GM12864 (cell line): Measurements from ENCODE around the gene IKBKG.
"Not testable (repeated sequence)": the region's sequence is repeated elsewhere in the genome, so short reads cannot be mapped to it uniquely, and the experiment has no call there.

Experiments used
- DNase-seq: peaks from one replicate; pipeline ENCODE4 v3.0.0-alpha.2; 2011; ENCODE audit warnings: low read depth
- H3K4me3 ChIP-seq: 2 replicates; pipeline ENCODE4 v1.5.1; 2011; ENCODE audit warnings: mild to moderate bottlenecking, low read depth, low read length, control low read depth
- TF ChIP-seq, protein P1 (sequence below): IDR thresholded peaks from 2 replicates; pipeline ENCODE4 v1.5.1; 2011; ENCODE audit warnings: low read depth, mild to moderate bottlenecking, moderate library complexity, low read length, control low read depth, inconsistent platforms; ENCODE audit errors: missing control alignments

Gene IKBKG

DNA sequence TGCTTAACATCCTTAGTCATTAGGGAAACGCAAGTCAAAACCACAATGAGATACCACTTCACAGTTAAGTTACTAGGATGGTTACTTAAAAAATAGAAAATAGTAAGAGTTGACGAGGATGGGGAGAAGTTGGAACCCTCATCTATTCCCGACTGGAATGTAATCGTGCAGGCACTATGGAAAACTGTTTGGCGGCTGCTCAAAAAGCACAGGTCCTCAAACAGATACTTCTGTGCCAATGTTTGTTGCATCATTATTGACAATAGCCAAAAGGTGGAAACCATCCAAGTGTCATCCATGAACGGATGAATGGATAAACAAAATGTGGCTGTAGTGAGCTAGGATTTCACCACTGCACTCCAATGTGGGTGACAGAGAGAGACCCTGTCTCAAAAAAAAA, 60.0 kb downstream of the IKBKG start:
- H3K4me3 ChIP-seq = no peak overlapping the region
- no peak for DNase-seq
- TF ChIP-seq, protein P1, sequence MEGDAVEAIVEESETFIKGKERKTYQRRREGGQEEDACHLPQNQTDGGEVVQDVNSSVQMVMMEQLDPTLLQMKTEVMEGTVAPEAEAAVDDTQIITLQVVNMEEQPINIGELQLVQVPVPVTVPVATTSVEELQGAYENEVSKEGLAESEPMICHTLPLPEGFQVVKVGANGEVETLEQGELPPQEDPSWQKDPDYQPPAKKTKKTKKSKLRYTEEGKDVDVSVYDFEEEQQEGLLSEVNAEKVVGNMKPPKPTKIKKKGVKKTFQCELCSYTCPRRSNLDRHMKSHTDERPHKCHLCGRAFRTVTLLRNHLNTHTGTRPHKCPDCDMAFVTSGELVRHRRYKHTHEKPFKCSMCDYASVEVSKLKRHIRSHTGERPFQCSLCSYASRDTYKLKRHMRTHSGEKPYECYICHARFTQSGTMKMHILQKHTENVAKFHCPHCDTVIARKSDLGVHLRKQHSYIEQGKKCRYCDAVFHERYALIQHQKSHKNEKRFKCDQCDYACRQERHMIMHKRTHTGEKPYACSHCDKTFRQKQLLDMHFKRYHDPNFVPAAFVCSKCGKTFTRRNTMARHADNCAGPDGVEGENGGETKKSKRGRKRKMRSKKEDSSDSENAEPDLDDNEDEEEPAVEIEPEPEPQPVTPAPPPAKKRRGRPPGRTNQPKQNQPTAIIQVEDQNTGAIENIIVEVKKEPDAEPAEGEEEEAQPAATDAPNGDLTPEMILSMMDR = no peak

DNA sequence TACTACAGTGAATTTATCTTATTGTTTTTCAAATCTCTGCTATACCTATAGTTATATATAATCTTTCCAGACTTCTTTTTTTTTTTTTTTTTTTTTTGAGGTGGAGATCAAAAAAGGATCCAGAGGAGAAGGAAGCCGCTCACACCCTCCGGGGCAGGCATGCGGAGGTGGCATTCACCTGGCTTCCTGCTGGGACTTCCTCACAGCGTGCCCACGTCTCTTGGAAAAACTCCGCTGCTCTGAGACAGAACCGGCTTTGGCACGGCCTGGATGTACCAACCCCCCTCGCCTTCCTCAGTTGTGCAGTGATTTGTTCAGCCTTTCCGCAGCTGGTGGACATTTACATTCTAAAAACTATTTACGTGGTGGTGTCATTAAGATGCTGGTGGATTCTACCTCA, 60.6 kb downstream of the IKBKG start:
- DNase-seq, H3K4me3 ChIP-seq: not testable (repeated sequence)

DNA sequence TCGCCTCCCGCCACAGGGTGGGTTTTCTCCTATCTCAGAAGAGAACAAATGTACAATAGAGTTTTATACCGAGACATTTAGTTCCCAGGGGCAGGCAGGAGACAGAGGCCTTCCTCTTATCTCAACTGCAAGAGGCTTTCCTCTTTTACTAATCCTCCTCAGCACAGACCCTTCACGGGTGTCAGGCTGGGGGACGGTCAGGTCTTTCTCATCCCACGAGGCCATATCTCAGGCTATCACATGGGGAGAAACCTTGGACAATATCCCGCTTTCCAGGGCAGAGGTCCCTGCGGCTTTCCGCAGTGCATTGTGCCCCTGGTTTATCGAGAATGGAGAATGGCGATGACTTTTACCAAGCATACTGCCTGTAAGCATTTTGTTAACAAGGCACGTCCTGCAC, 61.4 kb downstream of the IKBKG start:
- H3K4me3 ChIP-seq, DNase-seq: not testable (repeated sequence)

DNA sequence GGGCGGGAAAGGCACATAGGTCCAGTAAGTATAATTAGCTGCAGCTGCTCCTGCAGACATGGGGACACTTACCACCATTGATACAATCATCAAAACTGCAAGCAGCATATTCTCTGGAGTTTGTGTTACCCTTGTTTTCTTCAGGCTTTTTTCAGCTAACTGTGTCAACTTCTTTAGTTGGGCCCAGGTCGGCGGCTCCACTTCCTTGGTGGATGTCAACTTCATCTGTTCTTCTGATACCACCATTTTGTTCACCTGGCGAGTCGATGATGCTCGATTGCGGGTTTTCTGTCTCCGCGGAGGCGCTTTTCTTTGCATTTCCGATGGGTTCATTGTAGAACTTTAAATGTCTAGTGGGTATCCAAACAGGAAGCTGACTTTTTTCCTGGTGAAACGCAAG, 63.7 kb downstream of the IKBKG start:
- DNase-seq, H3K4me3 ChIP-seq: not testable (repeated sequence)

DNA sequence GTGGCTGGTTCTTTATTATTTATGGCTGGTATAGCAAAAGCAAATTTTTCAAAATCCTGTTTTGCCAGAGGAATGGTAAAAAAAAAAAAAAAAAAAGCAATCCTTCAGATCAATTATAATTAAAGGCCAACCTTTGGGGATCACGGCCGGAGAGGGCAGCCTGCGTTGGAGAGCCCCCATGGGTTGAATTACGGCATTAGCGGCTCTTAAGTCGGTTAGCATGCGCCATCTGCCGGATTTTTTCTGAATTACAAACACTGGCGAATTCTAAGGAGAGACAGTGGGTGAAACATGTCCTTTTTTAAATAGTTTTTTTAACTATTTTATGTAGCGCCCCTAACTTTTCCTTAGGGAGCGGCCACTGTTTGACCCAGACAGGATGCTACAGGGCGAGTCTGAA, 66.2 kb downstream of the IKBKG start:
- not testable (repeated sequence) for H3K4me3 ChIP-seq, DNase-seq
